ENCODE results near the gene GOLIM4. TPM values are rescaled to one million over a fixed set of nuclear protein-coding genes. Genes with fewer than 3 reads are reported as not detected.

Gene GOLIM4
- total and polyA plus RNA-seq, 8 donors: 5.6 to 17.6 (median 9.1) TPM

DNA sequence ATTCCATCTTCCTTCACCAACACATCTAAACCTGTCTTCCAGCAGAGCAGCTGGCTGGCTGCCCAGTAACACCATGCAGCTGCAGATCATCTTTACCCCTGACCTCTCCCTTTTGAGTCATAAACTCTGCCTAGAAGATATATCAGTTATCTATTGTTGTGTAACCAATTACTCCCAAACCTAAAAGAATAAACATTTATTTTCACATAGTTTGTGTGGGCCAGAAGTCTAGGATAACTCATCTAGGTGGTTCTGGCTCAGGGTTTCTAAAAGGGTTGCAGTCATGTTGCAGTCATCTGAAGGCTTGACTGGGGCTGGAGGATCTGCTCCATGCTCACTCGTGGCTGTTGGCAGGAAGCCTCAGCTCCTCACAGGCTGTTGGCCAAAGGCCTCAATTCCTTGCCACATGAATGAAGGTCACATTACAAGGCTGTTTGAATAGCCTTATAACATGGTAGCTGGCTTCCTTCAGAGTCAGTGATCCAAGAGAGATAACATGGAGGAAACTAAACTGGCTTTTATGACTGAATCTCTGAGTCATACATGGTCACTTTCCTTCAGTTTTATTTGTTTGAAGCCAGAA is 92.8 kb downstream of the GOLIM4 start:
- 19 to 22% methylated on average over 1 of the region's 1 CpG for WGBS, 2 donors
- no peaks in the 10 kb centered on the region for H3K9me3 ChIP-seq
- H3K27ac ChIP-seq: no peak overlapping the region
- no peaks in the 10 kb centered on the region for H3K27me3 ChIP-seq
- H3K4me3 ChIP-seq: no peak overlapping the region
- intact Hi-C loops (cut with DNase I): no loop called here
- DNase-seq: peak in 4 of 6 donors; percentile 12 to 73 (median 32)
- H3K4me1 ChIP-seq: peaks cover 0 to 13% (median 9%) of the 10 kb centered on the region in 3 donors
- H3K36me3 ChIP-seq: no peaks in the 10 kb centered on the region
- FAIRE-seq: no peak
- ATAC-seq: peak; percentile 68 to 78 (median 76)
- TF ChIP-seq CTCF (IDR thresholded peaks at IDR 0.05): no peak

GRCh38 chr3:168001244-168001643 is 94.5 kb downstream of the GOLIM4 start:
- ATAC-seq (no peak), FAIRE-seq (no peak)

GRCh38 chr3:167998253-167998652 is 97.5 kb downstream of the GOLIM4 start:
- Histone ChIP-seq H3K4me1 (peaks cover 0 to 13% (median 9%) of the 10 kb centered on the region in 3 donors), H3K36me3 (no peaks in the 10 kb centered on the region), H3K27ac (no peak overlapping the region), H3K4me3 (no peak overlapping the region), H3K27me3 (no peaks in the 10 kb centered on the region), H3K9me3 (no peaks in the 10 kb centered on the region)
- DNase-seq: no peak
- WGBS, 2 donors: 83 to 85% methylated on average over 5 of the region's 5 CpGs
- no peak for ATAC-seq
- intact Hi-C loops (cut with DNase I): no loop called here
- FAIRE-seq: no peak
- TF ChIP-seq CTCF (IDR thresholded peaks at IDR 0.05): no peak

More at GRCh38 chr3:168001244-168001643, 94.5 kb downstream of the GOLIM4 start:
- no peak for TF ChIP-seq CTCF (IDR thresholded peaks at IDR 0.05)
- H3K9me3 ChIP-seq: no peaks in the 10 kb centered on the region
- no peak for DNase-seq
- intact Hi-C loops (cut with DNase I): no loop called here
- H3K4me1 ChIP-seq: peaks cover 0 to 13% (median 9%) of the 10 kb centered on the region in 3 donors
- 93 to 95% methylated on average over 1 of the region's 1 CpG for WGBS, 2 donors
- no peak overlapping the region for H3K4me3 ChIP-seq
- no peaks in the 10 kb centered on the region for H3K27me3 ChIP-seq
- no peaks in the 10 kb centered on the region for H3K36me3 ChIP-seq
- H3K27ac ChIP-seq: no peak overlapping the region

- Histone ChIP-seq H3K9me3 (no peaks in the 10 kb centered on the region), H3K27ac (no peak overlapping the region), H3K4me1 (peaks cover 0 to 13% (median 9%) of the 10 kb centered on the region in 3 donors), H3K36me3 (no peaks in the 10 kb centered on the region), H3K4me3 (no peak overlapping the region), H3K27me3 (no peaks in the 10 kb centered on the region)
- DNase-seq: no peak
- intact Hi-C loops (cut with DNase I): no loop called here
- TF ChIP-seq CTCF (IDR thresholded peaks at IDR 0.05): no peak
- FAIRE-seq: no peak
- no peak for ATAC-seq
- 77% methylated on average over 4 of the region's 4 CpGs for WGBS, 2 donors
Measured at GRCh38 chr3:167996514-167996913, 99.2 kb downstream of the GOLIM4 start.

GRCh38 chr3:167992381-167992780 is 103.3 kb downstream of the GOLIM4 start:
- ATAC-seq (no peak), FAIRE-seq (no peak), DNase-seq (no peak)
- H3K9me3 ChIP-seq: no peaks in the 10 kb centered on the region
- H3K36me3 ChIP-seq: no peaks in the 10 kb centered on the region
- intact Hi-C loops (cut with DNase I): no loop called here
- no peak overlapping the region for H3K27ac ChIP-seq
- H3K4me1 ChIP-seq: no peaks in the 10 kb centered on the region
- no peaks in the 10 kb centered on the region for H3K27me3 ChIP-seq
- TF ChIP-seq CTCF (IDR thresholded peaks at IDR 0.05): no peak
- H3K4me3 ChIP-seq: no peak overlapping the region
- 46 to 58% methylated on average over 1 of the region's 1 CpG for WGBS, 2 donors

Measured in pancreas (tissue), 10 donors.